Mesendoderm (in vitro differentiated cells): ENCODE results near the gene MPDZ.

ENCODE experiments used
- DNase-seq: peaks from one replicate; pipeline ENCODE4 v3.0.0; 2013
- H2AK5ac ChIP-seq: 2 replicates; pipeline ENCODE4 v1.6.1; 2013; ENCODE audit warnings: low read length, inconsistent platforms
- H2BK120ac ChIP-seq: 2 replicates; pipeline ENCODE4 v1.6.1; 2013; ENCODE audit warnings: low read depth, mild to moderate bottlenecking, low read length, moderate library complexity, mixed read lengths
- H2BK15ac ChIP-seq: replicated peaks from 2 replicates; pipeline ENCODE4 v1.6.1; 2013; ENCODE audit warnings: low read depth, mild to moderate bottlenecking, moderate library complexity
- H2BK5ac ChIP-seq: 2 replicates; pipeline ENCODE4 v1.6.1; 2013; ENCODE audit warnings: low read length, inconsistent platforms
- H3K18ac ChIP-seq: 2 replicates; pipeline ENCODE4 v1.6.1; 2013; ENCODE audit warnings: mild to moderate bottlenecking, low read length, mixed read lengths
- H3K23ac ChIP-seq: one replicate; pipeline ENCODE4 v1.6.1; 2013; ENCODE audit warnings: low read length
- H3K27ac ChIP-seq: 2 replicates; pipeline ENCODE4 v1.5.1; 2013; ENCODE audit warnings: low read depth, mild to moderate bottlenecking, inconsistent platforms, low read length, moderate library complexity
- H3K27me3 ChIP-seq: 2 replicates; pipeline ENCODE4 v1.6.1; 2013; ENCODE audit warnings: low read length, control low read depth, mild to moderate bottlenecking, inconsistent platforms; ENCODE audit not compliant: insufficient read depth, poor library complexity
- H3K36me3 ChIP-seq: 2 replicates; pipeline ENCODE4 v1.6.1; 2013; ENCODE audit warnings: low read length, inconsistent platforms; ENCODE audit not compliant: control insufficient read depth, insufficient read depth
- H3K4ac ChIP-seq: one replicate; pipeline ENCODE4 v1.6.1; 2013; ENCODE audit warnings: low read depth, mild to moderate bottlenecking, low read length, moderate library complexity
- H3K4me1 ChIP-seq: 2 replicates; pipeline ENCODE4 v1.6.1; 2013; ENCODE audit warnings: low read depth, low read length, inconsistent platforms; ENCODE audit not compliant: control insufficient read depth
- H3K4me2 ChIP-seq: 2 replicates; pipeline ENCODE4 v1.6.1; 2013; ENCODE audit warnings: low read length
- H3K4me3 ChIP-seq: 2 replicates; pipeline ENCODE4 v1.5.1; 2013; ENCODE audit warnings: mild to moderate bottlenecking, low read length
- H3K56ac ChIP-seq: one replicate; pipeline ENCODE4 v1.6.1; 2013; ENCODE audit warnings: low read length
- H3K79me1 ChIP-seq: 2 replicates; pipeline ENCODE4 v1.6.1; 2013; ENCODE audit warnings: low read length, inconsistent platforms
- H3K79me2 ChIP-seq: 2 replicates; pipeline ENCODE4 v1.6.1; 2013; ENCODE audit warnings: mild to moderate bottlenecking, low read length; ENCODE audit not compliant: control insufficient read depth, insufficient read depth
- H3K9ac ChIP-seq: 2 replicates; pipeline ENCODE4 v1.6.1; 2013; ENCODE audit warnings: low read length, inconsistent platforms
- H4K5ac ChIP-seq: one replicate; pipeline ENCODE4 v1.6.1; 2013; ENCODE audit warnings: low read length
- H4K8ac ChIP-seq: one replicate; pipeline ENCODE4 v1.6.1; 2013; ENCODE audit warnings: low read depth, mild to moderate bottlenecking, control low read depth, low read length, moderate library complexity
- whole genome bisulfite sequencing: extraction: QIAGEN DNeasy Blood & Tissue Kit; methylation state at CpG from one replicate; pipeline ENCODE4 v1.1.7; 2013; ENCODE audit warnings: low lambda C conversion rate, missing lambda C conversion rate; ENCODE audit not compliant: insufficient coverage; ENCODE audit errors: extremely low coverage; 5-methylcytosine and 5-hydroxymethylcytosine counted together

The MPDZ gene

GRCh38 chr9:13070612-13071595 is 208.6 kb downstream of the MPDZ start:
- no peaks in the 10 kb centered on the region for H3K27me3 ChIP-seq
- no peak overlapping the region for H3K18ac ChIP-seq
- H3K36me3 ChIP-seq: no peaks in the 10 kb centered on the region
- no peak overlapping the region for H2BK120ac ChIP-seq
- WGBS: no CpG with 5 or more reads among the region's 12 CpGs
- no peak overlapping the region for H3K56ac ChIP-seq
- H3K27ac ChIP-seq: no peak overlapping the region
- no peak overlapping the region for H3K4me3 ChIP-seq
- no peaks in the 10 kb centered on the region for H3K79me2 ChIP-seq
- no peak overlapping the region for H2BK15ac ChIP-seq
- no peak overlapping the region for H4K5ac ChIP-seq
- H3K4ac ChIP-seq: no peak overlapping the region
- DNase-seq: no peak
- no peak overlapping the region for H3K4me2 ChIP-seq
- no peaks in the 10 kb centered on the region for H3K4me1 ChIP-seq
- H2AK5ac ChIP-seq: no peak overlapping the region
- H4K8ac ChIP-seq: no peak overlapping the region
- H3K79me1 ChIP-seq: no peaks in the 10 kb centered on the region
- H3K23ac ChIP-seq: no peak overlapping the region
- H2BK5ac ChIP-seq: no peak overlapping the region
- no peak overlapping the region for H3K9ac ChIP-seq

- Histone ChIP-seq H2BK5ac (no peak overlapping the region), H3K9ac (no peak overlapping the region), H3K23ac (no peak overlapping the region), H3K79me2 (no peaks in the 10 kb centered on the region), H3K36me3 (no peaks in the 10 kb centered on the region), H4K8ac (no peak overlapping the region), H2BK15ac (no peak overlapping the region), H3K4ac (no peak overlapping the region), H3K27ac (no peak overlapping the region), H3K4me2 (no peak overlapping the region), H4K5ac (no peak overlapping the region), H3K27me3 (no peaks in the 10 kb centered on the region), H2BK120ac (no peak overlapping the region), H3K4me3 (no peak overlapping the region), H3K18ac (no peak overlapping the region), H2AK5ac (no peak overlapping the region), H3K56ac (no peak overlapping the region), H3K79me1 (no peaks in the 10 kb centered on the region), H3K4me1 (no peaks in the 10 kb centered on the region)
- DNase-seq: no peak
- no CpG with 5 or more reads among the region's 3 CpGs for WGBS
Observed at GRCh38 chr9:13069498-13069897, 210.0 kb downstream of the MPDZ start.

DNA sequence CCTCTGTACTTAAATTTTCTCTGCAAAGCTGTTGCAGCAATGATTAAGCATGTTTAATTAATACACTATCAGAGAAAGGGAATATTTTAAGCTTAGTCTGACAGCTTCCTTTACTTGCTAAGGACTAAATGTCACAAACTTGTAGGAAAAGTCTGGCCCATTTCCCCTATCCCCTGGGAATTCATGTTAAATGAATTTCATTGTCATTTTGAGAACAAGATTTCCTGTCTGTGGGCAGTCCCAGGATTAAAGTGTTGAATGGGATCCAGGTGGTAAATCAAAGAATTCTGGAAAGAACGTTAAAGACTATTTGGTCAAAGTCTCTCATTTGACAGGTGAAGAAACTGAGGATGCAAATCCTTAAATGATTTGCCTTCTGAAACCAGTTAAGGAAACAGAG is 214.8 kb downstream of the MPDZ start:
- H2AK5ac ChIP-seq: no peak overlapping the region
- no peak overlapping the region for H3K4ac ChIP-seq
- no peak overlapping the region for H3K27ac ChIP-seq
- H3K4me1 ChIP-seq: no peaks in the 10 kb centered on the region
- H3K36me3 ChIP-seq: no peaks in the 10 kb centered on the region
- H2BK120ac ChIP-seq: no peak overlapping the region
- no CpG with 5 or more reads among the region's 1 CpG for WGBS
- no peak overlapping the region for H3K9ac ChIP-seq
- no peak for DNase-seq
- no peak overlapping the region for H3K23ac ChIP-seq
- no peaks in the 10 kb centered on the region for H3K79me1 ChIP-seq
- H3K56ac ChIP-seq: no peak overlapping the region
- no peaks in the 10 kb centered on the region for H3K27me3 ChIP-seq
- no peaks in the 10 kb centered on the region for H3K79me2 ChIP-seq
- no peak overlapping the region for H2BK15ac ChIP-seq
- no peak overlapping the region for H4K8ac ChIP-seq
- no peak overlapping the region for H2BK5ac ChIP-seq
- no peak overlapping the region for H3K4me3 ChIP-seq
- no peak overlapping the region for H3K18ac ChIP-seq
- H4K5ac ChIP-seq: no peak overlapping the region
- H3K4me2 ChIP-seq: no peak overlapping the region

- DNase-seq: no peak
- no peak overlapping the region for H3K27ac ChIP-seq
- no peak overlapping the region for H2BK5ac ChIP-seq
- no peaks in the 10 kb centered on the region for H3K36me3 ChIP-seq
- H3K4ac ChIP-seq: no peak overlapping the region
- no peaks in the 10 kb centered on the region for H3K79me1 ChIP-seq
- no peak overlapping the region for H2AK5ac ChIP-seq
- H3K18ac ChIP-seq: no peak overlapping the region
- H3K79me2 ChIP-seq: no peaks in the 10 kb centered on the region
- H3K4me2 ChIP-seq: no peak overlapping the region
- no peak overlapping the region for H3K56ac ChIP-seq
- H2BK15ac ChIP-seq: no peak overlapping the region
- H4K5ac ChIP-seq: no peak overlapping the region
- no peak overlapping the region for H2BK120ac ChIP-seq
- H3K23ac ChIP-seq: no peak overlapping the region
- no peak overlapping the region for H3K4me3 ChIP-seq
- no peaks in the 10 kb centered on the region for H3K27me3 ChIP-seq
- H3K9ac ChIP-seq: no peak overlapping the region
- H3K4me1 ChIP-seq: no peaks in the 10 kb centered on the region
- H4K8ac ChIP-seq: no peak overlapping the region
Observed at GRCh38 chr9:13063880-13064459, 215.5 kb downstream of the MPDZ start.

GRCh38 chr9:13061390-13061789 is 218.1 kb downstream of the MPDZ start:
- Histone ChIP-seq H2BK120ac (no peak overlapping the region), H3K79me1 (no peaks in the 10 kb centered on the region), H4K8ac (no peak overlapping the region), H3K27ac (no peak overlapping the region), H2BK5ac (no peak overlapping the region), H3K9ac (no peak overlapping the region), H3K56ac (no peak overlapping the region), H3K4ac (no peak overlapping the region), H3K18ac (no peak overlapping the region), H3K4me1 (no peaks in the 10 kb centered on the region), H3K4me3 (no peak overlapping the region), H3K23ac (no peak overlapping the region), H2AK5ac (no peak overlapping the region), H3K27me3 (no peaks in the 10 kb centered on the region), H2BK15ac (no peak overlapping the region), H3K79me2 (no peaks in the 10 kb centered on the region), H4K5ac (no peak overlapping the region), H3K36me3 (no peaks in the 10 kb centered on the region), H3K4me2 (no peak overlapping the region)
- no peak for DNase-seq
- WGBS: no CpG with 5 or more reads among the region's 3 CpGs
